GM21381 (cell line): Measurements from ENCODE around the gene PAQR9.

Experiments
- ATAC-seq: cut with Tn5 transposase; IDR thresholded peaks from one replicate; pipeline ENCODE4 v1.9.1; 2021; ENCODE audit warnings: mild to moderate bottlenecking, moderate library complexity; ENCODE audit not compliant: unreplicated experiment

PAQR9 gene

DNA sequence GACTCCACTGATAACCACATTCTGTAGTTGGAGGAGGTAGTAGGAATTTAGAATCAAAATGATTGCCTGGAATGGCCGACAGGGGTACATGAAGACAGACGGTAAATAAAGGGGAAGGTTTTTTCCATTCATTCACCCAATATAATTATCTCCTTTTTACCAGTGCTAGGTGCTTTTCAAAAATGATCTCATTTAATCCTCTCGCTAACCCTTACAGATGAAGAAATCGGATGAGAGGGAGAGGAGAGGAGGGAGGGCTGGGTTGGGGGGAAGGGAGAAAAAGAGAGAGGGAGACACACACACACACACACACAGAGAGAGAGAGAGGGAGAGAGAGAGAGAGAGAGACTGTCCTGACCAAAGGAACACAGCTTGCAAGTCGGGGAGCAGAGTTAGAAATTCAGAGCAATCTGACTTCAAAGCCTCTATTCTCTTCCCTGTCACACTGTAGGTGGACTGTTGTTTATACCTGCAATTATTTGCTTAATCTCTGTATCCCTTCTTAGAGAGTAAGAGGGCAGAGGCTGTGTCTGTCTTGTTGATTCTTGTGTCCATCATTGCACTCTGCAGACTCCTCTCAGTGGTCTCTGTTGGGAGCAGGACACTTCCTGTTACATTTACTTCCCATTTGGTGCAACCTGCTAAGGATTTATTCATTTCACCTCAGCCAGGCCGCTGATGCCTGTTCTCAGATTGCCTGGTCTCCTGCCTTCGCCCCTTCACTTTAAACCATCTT, 18.7 kb upstream of the PAQR9 start:
- ATAC-seq: no peak

DNA sequence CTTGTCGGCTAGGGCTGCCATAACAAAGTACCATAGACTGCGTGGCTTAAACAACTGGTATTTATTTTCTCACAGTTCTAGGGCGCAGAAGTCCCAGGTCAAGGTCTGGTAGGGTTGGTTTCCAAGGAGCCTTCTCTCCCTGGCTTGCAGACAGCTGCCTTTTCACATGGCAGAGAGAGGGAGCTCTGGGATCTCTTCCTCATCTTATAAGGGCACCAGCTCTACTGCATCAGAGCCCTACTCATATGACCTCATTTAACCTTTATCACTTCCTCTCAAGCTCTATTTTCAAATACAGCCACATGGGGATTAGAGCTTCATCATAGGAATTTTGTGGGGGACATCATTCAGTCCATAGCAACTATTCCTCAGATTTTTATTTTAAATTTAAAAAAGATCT, 17.6 kb upstream of the PAQR9 start:
- ATAC-seq: no peak

DNA sequence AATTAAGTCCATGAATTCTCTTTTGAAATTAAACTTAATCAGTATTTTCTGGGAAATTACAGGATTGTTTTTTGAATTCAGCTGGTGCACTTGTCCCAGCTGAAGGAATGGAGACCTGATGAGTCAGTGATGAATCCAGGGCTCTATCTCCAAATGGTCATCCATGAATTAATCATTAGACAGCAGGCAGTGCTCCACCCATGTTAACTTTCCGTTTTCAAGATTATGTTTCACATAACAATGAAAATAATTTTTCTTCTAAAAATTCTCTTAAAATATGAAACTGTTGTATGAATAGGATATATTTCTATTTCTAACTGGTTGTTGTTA, 13.9 kb upstream of the PAQR9 start:
- ATAC-seq: no peak

DNA sequence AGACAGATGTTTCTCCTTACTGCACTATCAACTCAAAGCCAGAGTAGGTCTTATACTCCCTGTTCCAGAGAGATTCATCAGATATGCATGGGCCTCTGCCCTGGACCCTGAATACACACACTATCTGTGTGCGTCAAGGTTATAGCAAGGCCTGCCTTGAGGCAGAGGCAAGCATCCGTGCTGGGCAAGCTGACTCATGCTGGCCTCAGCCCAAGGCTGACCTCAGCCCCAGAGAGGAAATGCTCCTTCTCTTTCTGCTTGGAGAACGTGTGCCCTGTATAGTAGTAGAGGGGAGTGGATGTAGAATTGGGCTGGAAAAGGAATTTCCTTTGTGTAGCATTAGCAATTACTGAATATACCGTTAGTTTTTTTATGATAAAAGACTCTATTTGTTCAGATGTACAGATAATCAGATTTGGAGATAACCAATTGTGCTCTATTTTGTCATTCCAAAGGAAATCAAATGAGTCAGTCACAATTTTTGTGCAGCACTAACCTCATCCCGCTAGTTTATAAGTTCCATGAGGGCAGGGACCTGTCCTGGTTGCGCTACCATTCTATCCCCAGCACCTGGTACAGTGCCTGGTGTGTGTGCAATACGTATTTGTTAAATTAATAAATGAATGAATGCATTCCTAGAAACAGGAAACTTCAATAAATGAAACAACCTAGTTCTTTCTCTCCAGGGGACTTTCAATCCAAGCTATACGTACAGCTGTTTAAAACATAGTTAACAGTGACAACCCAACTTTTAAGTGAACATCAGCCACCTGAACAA, 13.3 kb upstream of the PAQR9 start:
- no peak for ATAC-seq

DNA sequence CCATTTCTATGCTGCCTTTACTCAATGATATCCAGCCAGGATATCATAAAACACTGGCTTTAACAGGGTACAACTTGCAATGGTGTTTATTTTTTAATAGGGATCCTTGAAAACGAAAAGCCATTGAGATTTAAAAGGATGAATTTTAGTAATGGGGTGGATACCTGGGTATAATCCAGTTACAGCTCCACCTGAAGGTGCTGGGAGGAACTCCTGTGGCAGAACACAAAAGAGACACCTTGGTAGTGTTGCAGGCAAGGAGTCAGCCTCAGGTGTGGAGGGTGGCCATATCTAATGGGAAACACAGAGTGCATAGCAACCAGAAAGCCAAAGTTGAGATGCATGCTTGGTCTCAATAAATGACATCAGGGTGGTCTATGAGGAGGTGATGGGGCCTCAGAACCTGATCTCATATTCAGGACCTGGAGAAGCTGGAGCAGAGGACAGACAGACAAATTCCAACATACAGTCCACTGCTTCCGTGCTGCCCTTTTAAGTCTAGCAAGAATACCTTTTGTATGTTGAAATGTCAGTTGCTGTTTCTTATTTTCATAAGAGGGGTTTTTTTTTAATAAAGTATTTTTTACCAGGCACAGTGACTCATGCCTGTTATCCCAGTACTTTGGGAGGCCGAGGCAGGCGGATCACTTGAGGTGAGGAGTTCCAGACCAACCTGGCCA, 12.0 kb upstream of the PAQR9 start:
- no peak for ATAC-seq

DNA sequence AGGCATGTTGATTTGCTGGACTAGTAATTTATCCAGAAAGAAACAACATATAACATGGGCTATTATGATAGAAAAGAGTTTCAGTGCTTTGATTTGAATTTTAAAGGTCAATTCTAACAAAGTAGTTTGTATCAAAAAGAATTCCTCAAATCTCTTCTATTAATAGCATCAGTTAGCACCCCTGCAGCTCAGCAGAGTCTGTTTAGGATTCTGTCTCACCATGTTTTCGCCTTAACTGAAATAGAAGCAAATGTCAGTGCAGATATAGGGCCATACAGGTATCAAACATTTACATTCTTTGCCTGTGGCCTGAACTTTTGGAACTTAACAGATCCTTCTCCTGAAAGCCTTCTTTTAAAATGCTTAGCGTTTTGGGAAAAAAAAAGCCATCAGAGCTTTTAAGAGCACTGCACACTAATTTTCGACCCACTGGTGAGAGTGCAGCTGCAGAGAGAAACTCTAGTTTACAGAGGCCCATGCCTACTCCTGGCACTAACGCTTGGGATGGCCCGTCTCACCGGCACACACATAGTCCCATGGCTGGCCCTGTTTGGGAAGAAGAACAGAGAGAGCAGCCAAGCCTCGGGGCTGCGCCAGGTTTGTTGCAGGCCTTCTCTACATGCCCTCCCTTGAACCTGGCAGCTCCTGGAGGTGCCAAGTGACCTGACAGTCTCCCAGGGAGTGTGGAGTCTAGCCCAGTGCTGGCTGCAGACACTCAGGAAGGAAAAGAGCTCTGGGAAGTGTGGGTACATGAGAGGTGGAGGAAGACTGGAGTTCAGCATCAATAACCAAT, 9.9 kb upstream of the PAQR9 start:
- no peak for ATAC-seq

DNA sequence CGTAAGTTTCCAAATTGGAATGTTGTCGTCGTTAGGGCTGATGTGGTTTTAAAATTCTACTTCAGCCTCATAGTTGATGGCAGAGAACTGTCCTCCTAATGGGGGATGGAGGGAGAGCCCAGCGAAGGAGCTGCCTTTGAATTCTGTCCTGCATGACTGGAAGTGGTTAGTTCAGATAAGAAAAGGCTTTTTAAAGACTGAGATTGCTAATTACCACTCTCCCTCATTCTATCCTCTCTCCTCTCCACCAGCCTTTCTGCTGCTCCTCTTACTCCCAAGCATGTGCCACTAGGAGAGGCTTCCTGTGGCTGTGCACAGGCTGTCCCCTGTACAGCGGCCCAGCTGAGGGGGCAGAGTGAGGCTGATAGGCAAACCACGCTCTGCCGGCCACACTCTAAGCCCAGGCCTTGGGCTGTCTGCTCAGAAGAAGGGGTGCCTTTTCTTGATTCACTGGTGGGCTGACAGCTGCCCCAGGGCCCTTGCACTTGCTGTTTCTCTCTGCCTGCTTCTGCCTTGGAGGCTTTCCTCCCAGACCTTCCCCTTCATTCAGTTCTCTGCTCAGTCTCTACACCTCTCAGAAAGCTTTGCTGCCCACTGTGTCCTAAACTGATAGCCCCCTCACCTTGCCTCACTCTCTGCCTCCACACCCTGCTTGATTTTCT, 8.7 kb upstream of the PAQR9 start:
- no peak for ATAC-seq

DNA sequence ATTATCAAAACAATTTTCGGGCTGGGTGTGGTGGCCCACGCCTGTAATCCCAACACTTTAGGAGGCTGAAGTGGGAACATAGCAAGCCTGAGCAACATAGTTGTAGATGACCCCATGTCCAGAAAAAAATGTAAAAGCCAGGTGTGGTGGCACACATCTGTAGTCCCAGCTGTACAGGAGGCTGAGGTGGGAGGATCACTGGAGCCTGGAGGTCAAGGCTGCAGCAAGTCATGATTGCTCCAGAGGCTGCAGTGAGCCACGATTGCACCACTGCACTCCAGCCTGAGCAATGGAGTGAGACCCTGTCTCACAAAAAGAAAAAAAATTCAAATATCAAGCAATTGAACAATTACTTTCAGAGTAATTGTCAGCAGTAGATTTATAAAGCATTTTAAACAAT, 8.0 kb upstream of the PAQR9 start:
- ATAC-seq: no peak

DNA sequence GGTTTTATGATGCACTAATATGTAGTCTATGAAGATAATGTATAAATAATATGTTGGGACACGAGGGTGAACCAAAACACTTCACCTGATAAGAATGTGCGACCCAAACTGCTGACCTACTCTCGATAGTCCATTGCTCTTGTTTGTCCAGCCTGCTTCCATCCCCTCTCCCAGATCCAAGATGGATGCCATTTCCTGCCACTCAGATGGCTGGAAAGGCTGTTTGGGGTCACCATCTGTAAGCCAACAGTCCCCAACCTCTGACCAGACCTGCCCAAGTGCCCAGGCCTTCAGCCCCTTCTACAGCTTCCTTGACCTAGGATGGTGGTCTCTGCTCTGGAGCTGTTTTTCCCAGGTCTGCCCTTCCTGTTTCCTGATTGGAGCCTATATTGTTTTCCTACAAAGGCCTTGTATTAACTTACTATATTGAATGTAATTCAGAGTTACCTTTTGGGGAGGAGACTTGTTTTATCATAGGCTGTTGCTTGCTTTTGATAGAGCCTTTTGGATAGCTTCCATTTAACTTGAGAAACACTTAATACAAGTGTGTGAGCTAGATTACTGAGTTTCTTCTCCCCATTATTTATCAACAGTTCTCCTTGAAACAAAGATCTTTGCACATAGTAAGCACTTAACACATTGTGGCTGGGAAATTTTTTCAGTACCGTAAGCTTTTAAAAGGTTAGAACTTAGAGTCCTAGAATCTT, 5.0 kb upstream of the PAQR9 start:
- ATAC-seq: no peak

DNA sequence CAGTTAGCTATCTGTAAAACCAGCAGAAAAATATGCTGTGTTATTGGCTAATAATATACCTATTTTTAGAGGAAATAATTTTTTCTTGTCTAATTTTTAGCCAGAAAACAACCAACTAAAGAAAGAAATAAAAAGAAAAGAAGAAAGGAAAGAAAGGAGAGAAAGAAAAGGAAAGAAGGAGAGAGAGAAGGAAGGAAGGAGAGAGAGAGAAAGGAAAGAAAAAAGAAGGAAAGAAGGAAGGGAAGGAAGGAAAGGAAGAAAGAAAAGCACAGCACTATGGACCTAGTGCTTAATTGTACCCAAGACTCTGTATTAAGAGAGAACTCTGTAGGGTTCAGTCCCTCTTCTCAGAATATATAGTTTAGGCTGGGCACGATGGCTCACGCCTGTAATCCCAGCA, 3.3 kb upstream of the PAQR9 start:
- ATAC-seq: no peak

DNA sequence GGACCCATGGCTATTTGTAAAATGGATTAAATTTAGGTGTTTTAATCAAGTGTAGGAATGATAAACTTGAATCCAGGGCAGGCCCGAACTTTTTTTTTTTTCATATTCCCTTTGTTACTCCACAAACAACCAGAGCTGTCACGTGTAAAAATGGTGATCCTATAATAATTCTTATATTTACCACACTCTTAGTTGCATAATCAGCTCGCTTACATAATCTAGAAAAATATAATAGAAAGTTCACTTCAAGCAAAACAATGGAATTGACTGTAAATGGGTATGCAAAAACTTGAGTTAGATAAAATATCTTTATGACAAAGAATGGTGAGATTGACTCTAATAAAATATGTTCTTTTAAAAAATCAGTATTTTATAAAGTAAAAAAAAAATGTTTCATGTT, 2.1 kb upstream of the PAQR9 start:
- no peak for ATAC-seq

DNA sequence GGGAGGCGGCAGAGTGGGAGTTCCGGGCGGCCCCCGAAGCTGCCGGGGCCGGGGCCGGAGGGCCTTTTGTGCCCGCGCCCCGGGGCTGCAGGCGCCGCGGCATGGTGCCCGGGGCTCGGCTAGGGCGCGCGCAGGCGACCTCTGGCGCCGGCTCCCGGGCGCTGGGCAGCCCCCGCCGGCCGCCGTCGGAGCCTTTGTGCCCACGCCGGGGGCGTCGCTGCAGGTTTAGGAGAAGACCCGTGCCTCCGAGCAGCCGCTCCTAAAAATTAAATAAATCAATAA, 299 bp downstream of the PAQR9 start:
- ATAC-seq: peak; percentile 47

DNA sequence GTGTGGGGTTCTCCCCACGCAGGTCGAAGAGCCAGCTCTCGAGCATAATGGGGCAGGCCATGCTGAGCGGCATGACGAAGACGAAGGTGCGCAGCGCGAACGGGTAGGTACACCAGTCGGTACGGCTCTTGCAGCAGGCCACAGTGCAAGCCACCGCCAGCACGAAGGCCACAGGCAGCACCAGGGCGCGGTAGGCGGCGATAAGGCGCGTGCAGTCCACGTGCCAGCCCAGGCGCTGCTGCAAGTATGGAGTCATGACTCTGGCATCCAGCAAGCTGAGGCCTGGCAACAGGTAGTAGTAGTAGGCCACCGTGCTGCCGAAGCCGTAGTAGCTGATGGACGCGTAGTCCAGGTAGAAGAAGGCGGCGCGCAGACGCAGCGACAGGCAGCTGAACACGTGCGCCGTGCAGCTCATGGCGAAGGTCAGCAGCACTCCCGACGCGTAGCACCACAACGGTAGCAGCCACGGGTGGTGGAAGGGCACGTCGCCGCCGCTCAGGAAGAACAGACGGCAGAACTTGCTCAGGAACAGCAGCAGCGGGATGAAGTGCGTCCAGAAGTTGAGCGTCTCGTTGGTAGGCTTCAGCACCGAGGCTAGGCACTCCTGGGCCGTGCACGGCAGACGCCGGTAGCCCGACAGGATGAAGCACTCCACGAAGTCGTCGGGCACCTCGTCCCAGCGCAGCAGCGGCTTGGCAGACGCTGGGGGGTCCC, 797 bp downstream of the PAQR9 start:
- ATAC-seq: peak; percentile 16

DNA sequence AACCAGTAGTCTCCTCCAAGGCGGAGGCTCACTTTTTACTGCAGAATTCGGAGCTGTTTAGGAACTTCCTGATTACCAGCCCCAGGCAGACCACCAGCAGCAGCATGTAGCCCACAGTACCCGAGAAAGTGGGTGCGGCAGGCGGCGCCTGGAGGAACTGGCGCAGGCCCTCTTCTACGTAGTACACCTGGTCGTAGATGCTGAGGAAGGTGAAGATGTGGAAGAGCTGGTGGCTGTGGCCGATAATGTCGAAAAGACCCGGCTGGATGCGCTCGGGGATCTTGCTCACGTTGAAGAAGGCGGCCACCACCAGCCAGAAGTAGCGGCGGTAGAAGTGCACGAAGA, 1.3 kb downstream of the PAQR9 start:
- ATAC-seq: no peak

DNA sequence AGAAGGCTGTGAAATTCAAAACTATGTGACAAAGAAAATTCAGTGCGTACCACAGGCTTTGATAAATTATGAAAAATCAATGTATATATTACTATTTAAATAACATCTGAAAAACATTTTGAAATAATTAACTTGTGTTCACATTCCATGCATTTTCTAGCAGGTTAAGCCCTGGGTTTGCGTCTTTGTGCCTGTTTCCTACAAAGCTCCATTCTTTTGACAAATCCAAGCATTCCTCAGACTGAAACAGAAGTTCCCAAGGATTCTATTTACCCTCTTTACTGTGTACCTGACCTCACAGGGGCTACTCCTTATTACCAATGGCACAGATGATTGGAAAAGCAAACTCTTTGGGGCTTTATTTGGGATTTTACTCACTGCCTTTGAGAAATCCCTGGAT, 1.9 kb downstream of the PAQR9 start:
- no peak for ATAC-seq

DNA sequence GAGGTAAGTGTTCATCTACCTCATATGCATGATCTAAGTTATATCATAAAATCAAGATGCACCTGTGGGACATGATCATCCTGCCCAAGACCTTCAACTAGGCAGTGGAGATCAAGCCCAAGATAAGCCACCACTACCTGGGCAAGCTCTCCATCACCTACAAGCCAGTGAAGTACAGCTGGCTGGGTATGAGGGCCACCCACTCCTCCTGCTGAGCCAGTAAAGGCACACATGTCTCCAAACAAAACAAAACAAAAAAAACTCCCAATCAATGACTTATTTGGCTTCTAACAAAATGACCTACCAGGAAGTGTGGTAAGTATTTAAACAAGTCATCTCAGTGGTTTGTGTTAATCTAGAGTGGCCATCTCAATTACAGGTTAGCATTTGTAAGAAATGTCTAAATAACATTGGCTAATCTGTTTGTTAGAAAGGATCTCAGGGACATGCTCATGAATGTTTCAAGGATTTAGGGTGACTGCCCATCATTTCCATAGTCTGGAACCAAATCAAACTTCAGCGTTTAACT, 3.1 kb downstream of the PAQR9 start:
- no peak for ATAC-seq

DNA sequence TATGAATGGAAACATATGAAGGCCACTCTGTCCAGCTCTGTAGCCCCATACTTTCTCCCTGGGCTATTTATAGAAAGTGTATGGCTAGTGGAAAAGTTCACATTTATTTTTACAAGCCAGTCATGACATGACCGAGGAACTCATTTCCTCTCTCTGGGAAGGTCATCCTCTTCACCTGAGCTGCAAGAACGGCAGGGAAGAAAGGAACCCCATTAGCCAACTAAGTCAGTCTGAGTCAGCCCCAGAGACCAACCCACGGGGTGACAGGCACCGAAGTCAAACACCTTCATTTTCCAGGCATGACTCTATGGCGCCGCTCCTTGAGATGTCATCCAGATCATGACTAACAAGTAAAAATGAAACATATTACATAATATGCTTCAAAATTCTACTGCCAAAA, 4.8 kb downstream of the PAQR9 start:
- no peak for ATAC-seq

DNA sequence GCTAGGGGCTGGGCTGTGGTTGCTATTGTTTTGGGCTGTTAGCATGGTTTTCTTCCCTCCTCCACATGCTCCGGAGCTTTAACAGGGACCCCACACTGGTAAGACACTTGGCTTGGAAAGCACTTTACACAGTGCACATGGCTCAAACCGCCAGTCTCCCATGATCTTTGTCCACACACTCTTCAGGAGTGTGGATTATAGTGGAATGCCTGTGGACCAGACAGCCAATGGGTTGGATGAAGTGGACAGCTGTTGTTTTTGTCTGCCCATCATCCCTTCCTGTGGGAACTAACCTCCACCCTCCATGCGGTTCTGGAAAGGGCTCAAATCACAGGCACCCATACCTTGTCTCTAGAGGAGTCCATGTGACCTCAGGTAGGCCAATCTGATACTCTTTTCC, 10.0 kb downstream of the PAQR9 start:
- ATAC-seq: no peak

DNA sequence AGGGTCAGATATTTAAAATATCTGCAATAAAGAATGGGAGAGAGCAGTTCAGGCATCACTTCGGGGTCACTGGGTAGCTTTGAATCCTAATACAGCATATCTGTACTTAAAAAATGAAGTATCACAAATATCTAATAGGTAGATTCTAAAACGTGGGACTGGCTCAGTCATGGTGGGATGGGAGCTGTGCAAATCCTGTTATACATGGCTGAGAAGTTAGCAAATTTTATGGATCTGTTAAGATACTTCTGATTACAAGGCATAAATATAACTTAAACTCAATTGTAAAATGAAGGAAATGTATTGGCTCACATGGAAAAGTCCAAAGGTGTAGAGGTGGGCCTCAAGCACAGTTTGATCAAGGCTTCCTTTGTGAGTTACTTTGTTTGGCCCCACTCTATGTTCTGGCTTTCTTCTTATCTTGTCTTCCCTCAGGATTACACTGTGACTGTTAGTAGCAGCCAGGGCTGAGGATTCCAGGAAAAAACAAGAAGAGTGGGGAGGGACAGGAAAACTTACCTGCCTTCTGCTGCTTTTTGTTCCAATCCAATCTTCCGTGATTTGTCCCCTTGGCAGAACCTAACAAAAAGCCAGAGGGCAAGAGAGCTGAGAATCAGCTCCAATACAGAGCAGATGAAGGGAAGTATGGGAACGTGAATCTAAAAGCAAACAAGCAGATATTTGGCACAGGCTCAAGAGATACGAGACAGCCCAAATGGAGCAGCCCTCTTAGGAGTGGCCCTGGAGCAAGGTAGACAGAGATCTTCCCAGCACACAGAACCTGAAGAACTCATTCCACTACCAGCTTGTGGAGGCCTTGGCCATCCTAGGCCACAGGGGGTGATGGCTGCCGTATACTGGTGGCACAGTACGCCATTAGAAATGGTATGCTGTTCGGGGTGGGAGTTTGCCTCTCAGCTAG, 10.9 kb downstream of the PAQR9 start:
- no peak for ATAC-seq
